Mucosa of stomach (tissue), 1 donor: ENCODE data around the gene RAMP3.

Experiments
- H3K27me3 ChIP-seq: one replicate; pipeline ENCODE4 v1.7.0; 2013; ENCODE audit warnings: mild to moderate bottlenecking, low read length; ENCODE audit not compliant: control insufficient read depth, insufficient read depth
- H3K36me3 ChIP-seq: one replicate; pipeline ENCODE4 v1.7.0; 2013; ENCODE audit warnings: low read length; ENCODE audit not compliant: control insufficient read depth, insufficient read depth
- H3K4me1 ChIP-seq: one replicate; pipeline ENCODE4 v1.7.0; 2013; ENCODE audit warnings: mild to moderate bottlenecking, low read length; ENCODE audit not compliant: control insufficient read depth, insufficient read depth
- H3K4me3 ChIP-seq: one replicate; pipeline ENCODE4 v1.7.0; 2013; ENCODE audit warnings: low read length
- H3K9ac ChIP-seq: one replicate; pipeline ENCODE4 v1.7.0; 2013; ENCODE audit warnings: mild to moderate bottlenecking, low read length, moderate library complexity
- H3K9me3 ChIP-seq: one replicate; pipeline ENCODE4 v1.7.0; 2013; ENCODE audit warnings: mild to moderate bottlenecking, low read length, moderate library complexity; ENCODE audit not compliant: control insufficient read depth
- donor health status: Pancreatic carcinoma.

Gene RAMP3

DNA sequence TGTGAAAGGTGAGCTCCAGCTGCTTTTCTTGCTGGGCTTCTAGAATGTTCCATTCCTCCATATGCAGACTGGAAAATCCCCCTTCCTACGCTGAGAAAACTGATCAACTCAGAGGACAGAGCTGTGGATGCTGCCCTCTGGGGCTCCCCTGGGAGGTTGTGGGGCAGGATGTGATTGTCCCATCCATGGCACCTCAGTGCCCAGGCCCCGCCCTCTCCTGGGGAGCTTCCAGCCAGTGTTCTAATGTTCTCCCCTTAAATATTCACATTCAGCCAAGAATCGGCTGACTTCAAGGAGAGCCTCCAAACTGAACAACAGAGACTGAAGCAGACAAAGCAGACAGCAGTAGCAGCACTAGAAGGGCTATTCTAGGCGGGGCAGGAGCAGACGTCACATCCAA is 55.0 kb downstream of the RAMP3 start:
- no peaks in the 10 kb centered on the region for H3K27me3 ChIP-seq
- no peaks in the 10 kb centered on the region for H3K9me3 ChIP-seq
- no peak overlapping the region for H3K9ac ChIP-seq
- H3K4me3 ChIP-seq = no peak overlapping the region
- H3K4me1 ChIP-seq = no peaks in the 10 kb centered on the region
- no peaks in the 10 kb centered on the region for H3K36me3 ChIP-seq

DNA sequence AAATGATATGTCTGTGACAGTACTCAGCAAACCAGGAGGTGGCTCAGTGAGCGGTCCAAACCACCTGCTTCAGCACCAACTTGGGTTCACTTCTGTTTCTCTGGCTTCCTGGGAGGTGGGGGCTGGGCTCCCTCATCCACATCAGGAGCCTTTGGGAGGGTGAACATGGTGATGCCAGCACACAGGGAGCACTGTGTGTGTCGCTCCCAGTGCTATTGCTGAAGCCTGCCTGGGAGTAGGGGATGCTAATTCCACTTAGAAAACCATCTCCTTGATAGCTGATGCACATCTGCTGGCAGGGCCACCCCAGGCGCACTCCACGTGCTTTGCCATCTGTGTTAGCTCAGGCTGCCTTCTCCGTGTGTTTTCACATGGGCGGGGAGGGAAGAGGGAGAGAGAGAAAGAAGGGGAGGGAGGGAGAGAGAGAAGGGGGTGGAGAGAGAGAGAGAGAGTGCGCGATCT is 58.0 kb downstream of the RAMP3 start:
- Histone ChIP-seq H3K36me3 (no peaks in the 10 kb centered on the region), H3K4me1 (no peaks in the 10 kb centered on the region), H3K9me3 (no peaks in the 10 kb centered on the region), H3K9ac (no peak overlapping the region), H3K27me3 (no peaks in the 10 kb centered on the region), H3K4me3 (no peak overlapping the region)

DNA sequence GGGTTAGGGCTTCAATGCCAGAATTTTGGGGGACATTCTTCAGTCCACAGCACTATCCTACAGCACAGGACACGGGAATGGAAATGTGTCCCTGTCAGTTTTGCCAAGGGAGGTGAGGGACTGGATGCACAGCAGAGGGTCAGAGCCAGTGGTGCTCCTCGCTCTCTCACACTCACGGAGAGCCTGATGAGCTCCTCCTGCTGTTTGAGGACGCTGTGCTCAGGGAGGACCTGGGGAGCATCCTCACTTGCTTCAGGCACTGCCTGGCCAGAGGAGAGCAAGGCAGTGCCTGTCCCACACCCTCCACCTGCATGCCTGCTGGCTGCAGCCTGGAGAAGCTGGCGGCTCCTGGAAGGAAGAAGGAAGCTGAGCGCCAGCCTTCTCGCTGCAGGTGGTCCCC is 58.6 kb downstream of the RAMP3 start:
- no peaks in the 10 kb centered on the region for H3K9me3 ChIP-seq
- H3K27me3 ChIP-seq = no peaks in the 10 kb centered on the region
- no peaks in the 10 kb centered on the region for H3K4me1 ChIP-seq
- no peaks in the 10 kb centered on the region for H3K36me3 ChIP-seq
- H3K4me3 ChIP-seq = no peak overlapping the region
- H3K9ac ChIP-seq = no peak overlapping the region

DNA sequence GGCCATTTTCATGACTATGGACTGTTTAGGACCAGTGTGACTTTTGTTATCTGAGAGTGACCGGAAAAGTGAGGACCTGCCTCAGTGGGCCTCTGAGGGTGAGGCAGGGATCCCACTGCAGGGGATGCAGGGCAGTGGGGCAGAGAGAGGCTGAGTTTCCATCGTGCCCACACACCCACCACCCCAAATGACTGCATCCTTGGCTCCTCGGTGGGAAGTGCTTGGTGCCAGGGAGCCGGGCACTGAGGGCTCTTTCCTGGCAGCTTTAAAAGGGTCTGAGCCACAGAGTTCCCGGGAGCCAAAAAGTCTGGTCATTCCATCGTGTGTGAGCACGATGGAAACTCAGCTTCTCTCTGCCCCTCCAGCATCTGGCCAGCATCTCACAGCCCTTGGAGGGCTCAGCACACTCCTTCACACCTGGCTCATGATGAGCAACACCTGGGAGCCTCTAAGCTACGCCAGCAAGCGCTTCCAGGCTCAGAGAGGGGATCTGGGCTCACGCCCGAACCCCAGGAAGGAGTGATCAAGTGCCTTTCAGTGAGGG is 59.1 kb downstream of the RAMP3 start:
- Histone ChIP-seq H3K27me3 (no peaks in the 10 kb centered on the region), H3K9ac (no peak overlapping the region), H3K9me3 (no peaks in the 10 kb centered on the region), H3K4me3 (no peak overlapping the region), H3K4me1 (no peaks in the 10 kb centered on the region), H3K36me3 (no peaks in the 10 kb centered on the region)

DNA sequence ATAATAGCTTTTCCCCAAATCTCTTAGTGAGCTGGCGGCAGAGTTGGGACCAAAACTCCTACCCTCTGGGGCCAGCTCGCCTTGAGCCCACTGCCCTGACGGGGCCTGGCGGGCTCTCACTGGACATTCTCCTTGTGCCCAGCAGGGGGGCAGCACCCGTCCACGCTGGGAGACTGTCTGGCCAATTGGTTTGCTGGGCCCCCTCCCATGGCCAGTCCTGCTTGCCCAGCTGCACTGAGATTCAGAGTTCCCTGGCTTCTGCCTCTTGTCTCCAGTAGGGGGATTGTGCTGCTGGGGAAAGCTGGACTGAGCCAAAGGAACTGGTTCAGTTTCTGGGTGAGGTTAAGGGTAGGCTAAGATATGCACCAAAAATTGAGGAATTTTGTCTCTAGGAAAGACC is 59.8 kb downstream of the RAMP3 start:
- Histone ChIP-seq H3K4me3 (no peak overlapping the region), H3K27me3 (no peaks in the 10 kb centered on the region), H3K36me3 (no peaks in the 10 kb centered on the region), H3K9me3 (no peaks in the 10 kb centered on the region), H3K4me1 (no peaks in the 10 kb centered on the region), H3K9ac (no peak overlapping the region)

DNA sequence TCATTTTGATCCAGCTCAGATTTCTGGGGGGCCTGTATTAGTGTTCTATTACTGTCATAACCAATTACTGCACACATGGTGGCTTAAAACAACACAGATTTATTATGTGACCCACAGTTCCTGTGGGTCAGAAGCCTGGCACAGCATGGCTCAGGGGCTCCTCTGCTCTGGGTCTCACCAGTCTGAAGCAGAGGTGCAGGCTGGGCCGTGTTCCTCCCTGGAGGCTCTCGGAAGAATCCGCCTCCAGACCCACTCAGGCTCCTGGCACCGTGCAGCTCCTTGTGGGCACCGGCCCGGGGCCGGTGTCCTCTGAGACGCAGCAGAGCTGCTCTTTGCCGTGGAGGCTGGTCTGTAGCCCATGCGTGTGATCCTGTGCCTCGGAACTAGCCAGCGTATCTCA is 61.5 kb downstream of the RAMP3 start:
- Histone ChIP-seq H3K4me3 (no peak overlapping the region), H3K36me3 (no peaks in the 10 kb centered on the region), H3K9ac (no peak overlapping the region), H3K4me1 (no peaks in the 10 kb centered on the region), H3K9me3 (no peaks in the 10 kb centered on the region), H3K27me3 (no peaks in the 10 kb centered on the region)

DNA sequence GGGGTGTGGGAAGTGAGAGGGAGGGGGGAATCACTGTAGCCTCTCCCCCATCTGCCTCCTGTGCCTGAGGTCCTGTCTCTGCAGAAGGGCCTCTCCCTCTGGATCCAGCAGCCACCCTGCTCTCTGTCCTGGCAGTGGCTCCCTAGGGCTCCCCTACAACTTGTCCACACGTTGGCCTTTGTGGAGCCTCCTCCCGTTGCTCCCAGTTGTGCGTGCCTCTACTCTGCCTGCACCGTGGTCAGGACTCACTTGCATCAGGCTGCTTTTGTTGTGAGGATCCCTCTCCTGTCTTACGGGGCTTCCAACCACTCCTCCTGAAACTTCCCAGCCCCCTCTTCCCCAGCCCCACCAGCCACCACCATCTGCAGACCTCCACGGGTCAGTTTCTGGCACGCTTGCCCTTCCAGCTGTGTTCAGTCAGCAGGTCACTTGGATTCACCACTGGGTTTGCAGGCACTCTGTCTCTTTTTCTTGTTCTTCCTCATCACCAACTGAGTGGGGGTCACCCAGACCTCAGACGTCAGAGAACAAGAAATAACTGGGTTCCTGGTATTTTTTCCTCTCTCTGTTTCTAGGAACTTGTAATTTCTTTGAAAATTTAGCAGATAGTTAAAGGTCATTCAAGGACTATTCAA is 62.3 kb downstream of the RAMP3 start:
- Histone ChIP-seq H3K27me3 (no peaks in the 10 kb centered on the region), H3K4me3 (no peak overlapping the region), H3K36me3 (no peaks in the 10 kb centered on the region), H3K4me1 (no peaks in the 10 kb centered on the region), H3K9ac (no peak overlapping the region), H3K9me3 (no peaks in the 10 kb centered on the region)

DNA sequence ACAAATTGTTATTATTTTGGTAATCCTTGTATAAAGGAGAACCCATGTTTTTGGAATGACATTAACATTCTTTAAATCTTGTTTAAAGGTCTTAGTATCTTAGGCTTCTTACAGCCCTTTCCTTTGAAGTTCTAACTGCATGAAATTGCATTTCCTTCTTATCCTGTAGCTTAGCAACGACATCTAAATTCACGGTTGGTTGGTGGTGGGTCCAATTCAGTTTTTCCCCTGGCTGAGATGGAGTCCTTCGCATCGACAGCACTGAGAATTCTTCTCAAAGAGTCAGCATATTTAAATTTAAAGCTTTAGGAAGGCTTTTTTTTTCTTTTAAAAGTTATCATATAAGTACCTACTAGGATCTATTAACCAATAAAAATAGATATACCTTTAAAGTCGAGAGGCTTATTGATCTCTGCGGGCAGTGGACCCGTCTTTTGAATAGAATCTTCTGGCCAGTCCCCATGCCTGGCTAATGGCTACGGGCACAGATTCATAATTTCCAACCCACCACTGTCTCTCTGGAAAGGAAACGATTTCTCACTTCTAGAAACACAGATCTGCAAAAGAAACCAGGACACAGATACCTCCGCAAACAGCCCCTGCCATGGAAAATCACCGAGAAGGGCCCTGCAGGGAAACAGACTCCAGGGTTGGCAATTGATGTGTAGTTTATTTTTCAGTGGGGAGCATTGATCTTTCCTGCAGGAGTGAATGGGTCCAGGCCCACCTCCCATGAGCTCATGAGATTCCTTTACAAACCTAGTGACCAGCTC is 63.4 kb downstream of the RAMP3 start:
- no peaks in the 10 kb centered on the region for H3K36me3 ChIP-seq
- no peaks in the 10 kb centered on the region for H3K27me3 ChIP-seq
- H3K9me3 ChIP-seq = no peaks in the 10 kb centered on the region
- H3K4me1 ChIP-seq = no peaks in the 10 kb centered on the region
- no peak overlapping the region for H3K9ac ChIP-seq
- H3K4me3 ChIP-seq = no peak overlapping the region

DNA sequence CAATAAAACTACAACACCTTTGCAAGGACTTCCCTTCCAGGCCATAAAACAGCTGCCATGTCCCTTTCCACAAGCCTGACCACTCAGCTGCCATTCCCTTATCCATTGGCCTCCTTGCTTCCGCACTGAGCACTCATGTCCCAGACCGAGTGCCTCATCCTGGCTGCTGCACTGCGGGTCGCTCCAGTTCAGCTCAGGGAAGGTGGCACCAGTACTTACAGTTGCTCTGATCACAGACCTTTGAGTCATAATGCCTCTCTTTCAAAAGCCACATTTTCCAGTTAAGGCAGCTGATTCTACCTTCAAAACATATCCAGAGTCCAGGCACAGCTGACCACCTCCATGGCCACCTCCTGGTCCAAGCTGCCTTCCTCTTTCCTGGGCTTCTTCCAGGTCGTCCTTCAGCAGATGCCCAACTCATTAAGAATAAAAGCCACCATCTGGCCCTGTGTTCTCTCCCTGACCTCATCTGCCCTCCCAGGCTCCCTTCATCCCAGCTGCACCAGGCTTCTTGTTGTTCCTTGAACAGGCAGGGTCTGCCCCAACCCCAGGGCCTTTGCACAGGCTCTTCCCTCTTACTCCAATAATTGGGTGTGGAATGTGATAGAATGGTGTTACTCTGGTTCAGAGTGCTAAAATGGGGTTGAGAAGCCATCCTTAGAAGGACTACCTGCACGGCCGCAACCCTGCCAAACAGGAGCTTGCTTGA is 64.5 kb downstream of the RAMP3 start:
- no peak overlapping the region for H3K4me3 ChIP-seq

DNA sequence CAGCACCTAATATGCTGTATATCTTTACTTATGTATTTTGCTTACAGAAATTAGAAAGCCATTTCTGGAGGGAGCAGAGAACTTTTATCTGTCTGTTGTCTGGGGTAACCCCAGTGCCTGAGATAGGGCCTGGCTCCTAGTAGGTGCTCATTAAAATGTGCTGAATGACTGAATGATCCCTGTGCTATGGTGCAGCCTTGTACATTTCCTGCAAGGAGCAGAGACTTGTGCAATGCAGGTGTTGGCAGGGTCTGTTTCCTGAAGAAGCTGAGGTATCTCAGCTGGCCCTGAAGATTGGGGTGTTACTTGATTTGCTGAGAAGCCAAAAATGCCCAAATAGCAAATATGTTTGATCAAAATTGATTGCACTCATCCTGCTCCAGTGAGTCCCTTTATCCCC is 65.5 kb downstream of the RAMP3 start:
- no peak overlapping the region for H3K4me3 ChIP-seq
- no peaks in the 10 kb centered on the region for H3K9me3 ChIP-seq
- no peaks in the 10 kb centered on the region for H3K4me1 ChIP-seq
- no peaks in the 10 kb centered on the region for H3K36me3 ChIP-seq
- no peaks in the 10 kb centered on the region for H3K27me3 ChIP-seq
- H3K9ac ChIP-seq = no peak overlapping the region

More for the DNA sequence above, 64.5 kb downstream of the RAMP3 start:
- Histone ChIP-seq H3K36me3 (no peaks in the 10 kb centered on the region), H3K27me3 (no peaks in the 10 kb centered on the region), H3K9ac (no peak overlapping the region), H3K4me1 (no peaks in the 10 kb centered on the region), H3K9me3 (no peaks in the 10 kb centered on the region)

DNA sequence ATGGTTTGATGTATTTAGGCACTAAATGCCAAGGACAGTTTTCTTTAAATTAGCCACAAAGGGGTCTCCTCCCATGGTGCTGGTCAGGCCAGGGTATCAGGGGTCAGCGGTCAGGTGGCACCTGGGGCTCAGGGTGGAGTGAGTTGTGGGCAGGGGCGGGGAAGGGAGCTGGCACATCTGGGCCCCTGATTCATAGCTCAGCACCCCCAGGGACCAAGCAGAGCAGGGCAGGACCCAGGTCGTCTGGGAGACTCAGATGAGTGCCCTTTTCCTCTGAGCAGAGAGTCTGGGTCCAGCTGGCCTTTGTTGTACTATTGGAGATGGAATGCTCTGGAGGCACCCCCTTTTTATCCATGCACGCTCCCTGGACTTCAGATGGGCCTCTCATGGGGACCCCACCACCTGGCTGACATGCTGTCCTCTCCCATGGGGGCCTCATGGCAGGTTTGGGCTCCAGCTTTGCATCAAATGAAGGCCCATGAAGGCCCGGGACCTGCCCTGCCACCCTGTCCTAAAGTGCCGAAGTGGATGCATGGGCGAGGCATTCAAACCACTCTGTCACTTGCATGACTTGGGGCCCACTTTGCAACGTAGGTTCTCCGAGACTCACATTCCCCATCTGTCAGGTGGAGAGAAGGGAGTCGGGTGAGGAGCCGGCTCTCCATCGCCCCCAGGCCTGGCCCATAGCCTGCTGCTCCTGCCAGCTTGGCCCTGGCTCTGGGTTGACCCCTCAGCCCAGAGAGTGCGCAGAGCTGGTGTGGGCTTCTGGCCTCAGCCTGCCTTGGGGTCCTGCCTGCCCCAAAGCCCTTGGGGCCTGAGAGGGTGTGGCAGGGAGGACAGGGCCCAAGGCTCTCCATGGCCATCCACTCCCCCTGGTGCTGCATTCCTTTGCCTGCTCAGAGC is 66.4 kb downstream of the RAMP3 start:
- Histone ChIP-seq H3K36me3 (no peaks in the 10 kb centered on the region), H3K9me3 (no peaks in the 10 kb centered on the region), H3K27me3 (no peaks in the 10 kb centered on the region), H3K4me1 (no peaks in the 10 kb centered on the region), H3K4me3 (no peak overlapping the region), H3K9ac (no peak overlapping the region)
